T-helper 1 cell treated with Interleukin-12 subunit alpha and Interleukin-12 subunit beta and Interleukin-4 antibody, amounts not matched to agents 30 μg/mL and 1 μg/mL, for 36 hours (primary cell): ENCODE data around the gene RARB.

ENCODE experiments used
- H3K27ac Mint-ChIP-seq: one replicate; pipeline ENCODE4 v1.8.0; 2021; ENCODE audit warnings: mild to moderate bottlenecking, mixed read lengths
- H3K27me3 Mint-ChIP-seq: one replicate; pipeline ENCODE4 v1.8.0; 2021; ENCODE audit warnings: low read depth, mixed read lengths
- H3K36me3 Mint-ChIP-seq: one replicate; pipeline ENCODE4 v1.8.0; 2021; ENCODE audit warnings: low read depth, mixed read lengths
- H3K4me1 Mint-ChIP-seq: one replicate; pipeline ENCODE4 v1.8.0; 2021; ENCODE audit warnings: low read depth, mixed read lengths
- H3K4me3 Mint-ChIP-seq: one replicate; pipeline ENCODE4 v1.8.0; 2021; ENCODE audit warnings: mild to moderate bottlenecking, moderate library complexity, mixed read lengths
- H3K9me3 Mint-ChIP-seq: one replicate; pipeline ENCODE4 v1.8.0; 2021; ENCODE audit warnings: mixed read lengths

RARB gene

GRCh38 chr3:25430287-25430934 is 2.3 kb downstream of the RARB start:
- Mint-ChIP-seq H3K27ac (no peak overlapping the region), H3K27me3 (peaks cover 52% of the 10 kb centered on the region), H3K4me3 (no peak overlapping the region), H3K4me1 (no peaks in the 10 kb centered on the region), H3K9me3 (no peaks in the 10 kb centered on the region), H3K36me3 (no peaks in the 10 kb centered on the region)

- H3K9me3 Mint-ChIP-seq, result no peaks in the 10 kb centered on the region
- H3K27ac Mint-ChIP-seq, result no peak overlapping the region
- H3K27me3 Mint-ChIP-seq, result peaks cover 44% of the 10 kb centered on the region
- H3K36me3 Mint-ChIP-seq, result no peaks in the 10 kb centered on the region
- H3K4me3 Mint-ChIP-seq, result no peak overlapping the region
- no peaks in the 10 kb centered on the region for H3K4me1 Mint-ChIP-seq
These were observed 3.1 kb downstream of the RARB start for GRCh38 chr3:25430935-25431770.

- Mint-ChIP-seq H3K27ac (no peak overlapping the region), H3K4me3 (no peak overlapping the region)
These were observed 4.2 kb downstream of the RARB start for GRCh38 chr3:25432176-25432720.

GRCh38 chr3:25433106-25433505 is 5.0 kb downstream of the RARB start:
- H3K4me1 Mint-ChIP-seq, result no peaks in the 10 kb centered on the region
- H3K4me3 Mint-ChIP-seq, result no peak overlapping the region
- no peaks in the 10 kb centered on the region for H3K36me3 Mint-ChIP-seq
- H3K27ac Mint-ChIP-seq, result no peak overlapping the region
- H3K9me3 Mint-ChIP-seq, result no peaks in the 10 kb centered on the region
- H3K27me3 Mint-ChIP-seq, result peaks cover 25% of the 10 kb centered on the region

More at GRCh38 chr3:25432176-25432720, 4.2 kb downstream of the RARB start:
- Mint-ChIP-seq H3K9me3 (no peaks in the 10 kb centered on the region), H3K4me1 (no peaks in the 10 kb centered on the region), H3K27me3 (peaks cover 33% of the 10 kb centered on the region), H3K36me3 (no peaks in the 10 kb centered on the region)

GRCh38 chr3:25433868-25434267 is 5.8 kb downstream of the RARB start:
- Mint-ChIP-seq H3K27me3 (peaks cover 17% of the 10 kb centered on the region), H3K9me3 (no peaks in the 10 kb centered on the region), H3K4me1 (no peaks in the 10 kb centered on the region), H3K27ac (no peak overlapping the region), H3K4me3 (no peak overlapping the region), H3K36me3 (no peaks in the 10 kb centered on the region)

- Mint-ChIP-seq H3K4me1 (no peaks in the 10 kb centered on the region), H3K9me3 (no peaks in the 10 kb centered on the region), H3K27ac (no peak overlapping the region), H3K27me3 (no peaks in the 10 kb centered on the region), H3K4me3 (no peak overlapping the region), H3K36me3 (no peaks in the 10 kb centered on the region)
These were observed 9.9 kb downstream of the RARB start for GRCh38 chr3:25437953-25438352.

- H3K36me3 Mint-ChIP-seq, result no peaks in the 10 kb centered on the region
- H3K27ac Mint-ChIP-seq, result no peak overlapping the region
- no peaks in the 10 kb centered on the region for H3K4me1 Mint-ChIP-seq
- H3K4me3 Mint-ChIP-seq, result no peak overlapping the region
- H3K27me3 Mint-ChIP-seq, result no peaks in the 10 kb centered on the region
- no peaks in the 10 kb centered on the region for H3K9me3 Mint-ChIP-seq
These were observed 10.9 kb downstream of the RARB start for GRCh38 chr3:25438791-25439555.

- H3K36me3 Mint-ChIP-seq, result no peaks in the 10 kb centered on the region
- H3K4me1 Mint-ChIP-seq, result no peaks in the 10 kb centered on the region
- no peak overlapping the region for H3K27ac Mint-ChIP-seq
- H3K27me3 Mint-ChIP-seq, result no peaks in the 10 kb centered on the region
- H3K4me3 Mint-ChIP-seq, result no peak overlapping the region
- no peaks in the 10 kb centered on the region for H3K9me3 Mint-ChIP-seq
These were observed 13.3 kb downstream of the RARB start for GRCh38 chr3:25441234-25441856.

- Mint-ChIP-seq H3K27ac (no peak overlapping the region), H3K4me3 (no peak overlapping the region), H3K36me3 (no peaks in the 10 kb centered on the region), H3K27me3 (no peaks in the 10 kb centered on the region), H3K9me3 (no peaks in the 10 kb centered on the region), H3K4me1 (no peaks in the 10 kb centered on the region)
These were observed 14.4 kb downstream of the RARB start for GRCh38 chr3:25442486-25442885.

GRCh38 chr3:25444273-25444672 is 16.2 kb downstream of the RARB start:
- Mint-ChIP-seq H3K4me1 (no peaks in the 10 kb centered on the region), H3K27me3 (no peaks in the 10 kb centered on the region), H3K27ac (no peak overlapping the region), H3K36me3 (no peaks in the 10 kb centered on the region), H3K9me3 (no peaks in the 10 kb centered on the region), H3K4me3 (no peak overlapping the region)

GRCh38 chr3:25445731-25446130 is 17.7 kb downstream of the RARB start:
- Mint-ChIP-seq H3K9me3 (no peaks in the 10 kb centered on the region), H3K36me3 (no peaks in the 10 kb centered on the region), H3K4me1 (no peaks in the 10 kb centered on the region), H3K27ac (no peak overlapping the region), H3K27me3 (no peaks in the 10 kb centered on the region), H3K4me3 (no peak overlapping the region)

- Mint-ChIP-seq H3K27ac (no peak overlapping the region), H3K4me1 (no peaks in the 10 kb centered on the region), H3K9me3 (no peaks in the 10 kb centered on the region), H3K4me3 (no peak overlapping the region), H3K36me3 (no peaks in the 10 kb centered on the region), H3K27me3 (no peaks in the 10 kb centered on the region)
These were observed 19.2 kb downstream of the RARB start for GRCh38 chr3:25447285-25447684.

- no peaks in the 10 kb centered on the region for H3K4me1 Mint-ChIP-seq
- H3K9me3 Mint-ChIP-seq, result no peaks in the 10 kb centered on the region
- H3K27ac Mint-ChIP-seq, result no peak overlapping the region
- H3K36me3 Mint-ChIP-seq, result no peaks in the 10 kb centered on the region
- no peak overlapping the region for H3K4me3 Mint-ChIP-seq
- H3K27me3 Mint-ChIP-seq, result no peaks in the 10 kb centered on the region
These were observed 19.9 kb downstream of the RARB start for GRCh38 chr3:25447925-25448324.
